Raji (cell line): ENCODE results near the gene YWHAQ.

Experiments used
- POLR2A ChIP-seq: IDR thresholded peaks from 2 replicates; pipeline ENCODE4 v1.6.1; 2011; ENCODE audit warnings: low read depth, low read length, control low read depth; ENCODE audit not compliant: insufficient read depth

YWHAQ gene

DNA sequence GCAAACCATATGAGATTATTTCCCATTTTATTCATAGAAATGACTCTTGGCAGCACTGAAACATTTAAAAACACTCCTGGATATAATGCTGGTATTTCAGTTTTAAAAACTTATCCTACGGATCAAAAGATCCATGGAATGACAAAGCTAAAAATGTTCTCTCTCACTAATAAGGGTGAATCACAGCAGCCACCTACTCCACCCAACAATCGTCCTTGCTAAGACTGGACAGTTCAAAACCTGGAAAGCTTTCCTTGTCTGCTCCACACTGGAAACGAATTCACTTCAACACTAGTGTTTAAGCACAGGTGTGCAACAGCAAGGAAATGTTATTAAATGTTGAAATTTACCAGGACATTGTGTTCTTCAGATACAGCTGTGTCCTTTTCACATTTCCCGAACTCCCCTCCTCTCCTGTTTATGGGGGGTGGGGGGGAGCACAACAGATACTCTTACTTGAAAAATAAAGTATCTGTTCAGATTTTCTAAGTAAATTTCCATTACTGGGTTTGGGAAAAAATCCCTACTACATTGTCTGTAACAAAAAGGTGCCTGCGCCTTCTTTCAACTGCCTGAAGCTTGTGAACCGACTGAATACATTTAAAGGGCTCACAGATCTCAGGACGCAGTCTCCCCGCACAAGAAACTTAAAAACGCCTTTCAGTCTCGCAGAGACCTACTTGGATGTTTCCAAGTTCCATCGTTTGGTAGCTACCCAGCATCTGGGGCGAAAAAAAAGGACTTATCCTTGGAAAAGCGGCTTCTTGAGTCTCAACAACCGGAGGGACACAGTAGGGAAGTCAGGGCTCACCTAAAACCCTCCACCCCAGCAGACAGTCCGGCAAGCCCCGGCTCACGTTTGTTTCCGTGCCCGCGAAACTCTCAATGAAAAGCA lies 1.3 kb downstream of the YWHAQ start:
- TF ChIP-seq POLR2A: no peak

DNA sequence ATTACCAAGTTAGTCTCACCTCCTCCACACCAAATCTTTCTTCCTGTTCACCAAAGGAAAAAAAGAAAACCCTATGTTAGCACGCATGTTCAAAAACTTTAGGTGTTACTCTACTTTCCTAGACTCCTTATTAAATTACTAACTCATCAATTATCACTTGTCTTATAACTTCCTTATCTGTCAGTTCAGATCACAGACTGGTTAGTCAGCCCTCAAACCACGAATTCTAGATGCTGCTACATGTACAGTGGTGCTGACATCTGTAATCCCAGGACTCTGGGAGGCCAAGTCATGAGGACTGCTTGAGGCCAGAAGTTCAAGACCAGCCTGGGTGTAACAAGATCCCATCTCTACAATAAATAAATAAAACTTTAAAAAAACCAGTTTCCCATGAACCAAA lies 3.5 kb downstream of the YWHAQ start:
- TF ChIP-seq POLR2A: no peak

DNA sequence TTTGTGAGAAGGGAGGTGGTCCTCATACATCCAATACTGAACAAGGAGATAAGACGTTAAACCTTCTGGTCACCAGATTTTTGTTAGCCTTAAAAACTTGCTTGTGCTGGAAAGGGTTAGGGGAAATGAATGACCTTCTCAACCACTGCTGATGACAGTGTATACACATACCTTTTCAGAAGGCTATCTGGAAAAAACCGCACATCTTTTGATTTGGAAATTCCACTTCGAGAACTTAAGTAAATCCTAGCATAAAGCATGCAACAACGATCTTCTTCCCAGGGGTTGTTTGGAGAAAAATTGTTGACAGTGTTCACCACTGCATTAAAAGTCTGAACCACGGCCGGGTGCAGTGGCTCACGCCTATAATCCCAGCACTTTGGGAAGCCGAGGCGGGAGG lies 7.6 kb downstream of the YWHAQ start:
- TF ChIP-seq POLR2A: no peak

DNA sequence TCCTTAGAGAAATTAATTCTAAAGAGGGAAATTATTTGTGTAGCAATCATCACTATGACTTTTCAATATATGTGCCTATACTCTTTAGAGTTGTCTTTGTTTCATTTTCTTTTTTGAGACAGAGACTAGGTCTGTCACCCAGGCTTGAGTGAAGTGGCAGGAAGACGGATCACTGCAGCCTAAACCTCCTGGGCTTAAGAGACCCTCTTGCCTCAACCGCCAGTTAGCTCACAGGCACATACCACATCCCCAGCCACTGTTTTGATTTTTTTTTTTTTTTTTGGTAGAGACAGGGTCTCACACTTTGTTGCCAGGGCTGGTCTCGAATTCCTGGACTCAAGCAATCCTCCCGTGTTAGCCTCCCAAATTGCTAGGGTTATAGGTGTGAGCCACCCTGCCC lies 12.4 kb downstream of the YWHAQ start:
- no peak for TF ChIP-seq POLR2A

DNA sequence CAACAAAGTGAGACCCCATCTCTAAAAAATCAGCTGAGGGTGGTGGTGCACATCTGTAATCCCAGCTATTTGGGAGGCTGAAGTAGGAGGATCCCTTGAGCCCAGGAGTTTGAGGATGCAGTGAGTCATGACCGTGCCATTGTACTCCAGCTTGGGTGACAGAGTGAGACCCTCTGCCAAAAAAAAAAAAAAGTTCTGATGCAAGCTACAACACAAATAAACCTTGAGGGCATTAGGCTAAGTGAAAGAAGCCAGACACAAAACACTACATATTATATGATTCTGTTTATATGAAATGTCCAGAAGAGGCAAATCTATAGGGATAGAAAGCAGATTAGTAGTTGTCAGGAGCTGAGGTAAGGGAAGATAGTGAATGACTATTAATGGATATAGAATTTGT lies 13.0 kb downstream of the YWHAQ start:
- TF ChIP-seq POLR2A: no peak

DNA sequence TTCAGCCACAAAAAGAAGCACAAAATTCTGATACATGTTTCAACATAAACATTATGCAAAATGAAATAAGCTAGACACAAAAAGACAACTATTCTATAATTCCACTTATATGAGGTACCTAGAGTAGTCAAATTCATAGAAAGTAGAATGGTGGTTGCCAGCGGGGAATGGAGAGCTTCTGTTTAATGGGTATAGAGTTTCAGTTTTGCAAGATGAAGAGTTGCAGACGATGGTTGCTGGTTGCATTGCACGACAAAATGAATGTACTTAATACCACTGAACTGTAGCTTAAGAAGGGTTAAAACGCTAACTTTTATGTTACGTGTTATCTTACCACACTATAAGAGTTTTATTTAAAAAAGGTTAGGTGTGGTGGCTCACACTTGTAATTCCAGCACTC lies 13.5 kb downstream of the YWHAQ start:
- TF ChIP-seq POLR2A: no peak

DNA sequence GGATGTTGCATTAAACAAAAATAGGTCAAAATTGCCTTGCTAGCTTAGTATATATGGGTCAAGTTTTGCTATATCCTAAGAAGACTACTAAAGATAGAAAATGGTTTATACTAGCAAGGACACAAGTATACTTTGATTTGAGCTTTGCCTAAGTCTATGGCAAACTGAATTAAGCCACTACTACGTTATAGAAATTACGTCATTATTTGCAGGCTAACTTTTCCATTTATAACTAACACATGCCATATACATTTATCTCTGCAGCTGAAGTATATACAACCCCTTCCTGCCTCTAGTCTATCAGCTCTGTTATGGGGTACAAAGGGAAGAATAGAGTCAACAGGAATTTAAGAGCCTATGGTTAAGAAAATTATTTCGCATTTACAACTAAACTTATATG lies 16.2 kb downstream of the YWHAQ start:
- no peak for TF ChIP-seq POLR2A

DNA sequence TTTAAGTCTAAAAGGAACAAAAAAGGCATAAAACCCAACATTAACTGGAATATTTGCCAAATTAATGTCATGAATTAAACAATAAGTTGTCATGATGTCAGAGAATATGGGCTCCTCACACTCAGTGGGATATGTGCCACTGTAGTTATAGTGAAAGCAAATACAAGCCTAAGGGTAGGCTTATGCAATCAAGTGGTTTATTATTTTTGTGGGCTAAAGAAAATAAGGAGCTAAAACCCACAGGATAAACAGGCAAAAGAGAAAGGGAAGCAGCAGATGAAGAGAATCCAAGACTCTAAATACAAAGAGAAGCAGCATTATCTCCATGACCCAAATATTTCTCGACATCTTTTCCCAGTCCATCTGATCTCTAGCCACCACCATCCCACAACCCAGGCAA lies 17.5 kb downstream of the YWHAQ start:
- no peak for TF ChIP-seq POLR2A

DNA sequence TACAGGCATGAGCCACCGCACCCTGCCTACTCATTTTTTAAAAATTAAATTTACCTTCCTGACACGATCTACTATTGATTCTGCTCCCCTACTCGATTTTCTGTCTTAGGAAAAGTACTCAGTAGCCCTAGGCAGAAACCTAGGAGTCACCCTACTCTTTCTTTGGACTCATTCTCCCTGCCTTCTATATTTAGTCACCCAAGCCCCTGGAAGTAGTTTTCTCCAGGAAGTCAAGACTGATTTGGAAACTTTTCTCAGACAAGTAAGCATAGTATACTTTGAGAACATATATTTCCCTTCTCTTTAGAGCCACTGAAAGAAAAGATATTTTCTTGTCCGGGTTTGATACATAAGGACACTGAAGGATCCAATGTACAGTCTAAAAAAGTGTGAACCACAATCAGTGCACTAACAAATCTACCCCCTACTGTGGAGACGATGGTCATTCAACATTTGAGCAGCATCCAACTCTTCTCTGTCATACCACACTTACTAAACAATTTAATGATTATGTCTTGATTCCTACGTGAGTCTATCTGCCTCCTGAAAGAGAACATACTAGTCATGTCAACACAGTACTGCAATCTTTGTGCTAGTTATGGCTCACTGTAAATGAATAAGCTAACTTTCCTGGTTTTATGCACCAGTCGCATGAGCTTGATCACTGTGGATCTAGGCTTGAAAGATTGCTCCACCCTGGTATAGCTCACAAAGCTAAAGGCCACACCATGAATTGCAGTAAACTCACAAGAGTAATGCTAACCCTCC lies 19.8 kb downstream of the YWHAQ start:
- TF ChIP-seq POLR2A: no peak

DNA sequence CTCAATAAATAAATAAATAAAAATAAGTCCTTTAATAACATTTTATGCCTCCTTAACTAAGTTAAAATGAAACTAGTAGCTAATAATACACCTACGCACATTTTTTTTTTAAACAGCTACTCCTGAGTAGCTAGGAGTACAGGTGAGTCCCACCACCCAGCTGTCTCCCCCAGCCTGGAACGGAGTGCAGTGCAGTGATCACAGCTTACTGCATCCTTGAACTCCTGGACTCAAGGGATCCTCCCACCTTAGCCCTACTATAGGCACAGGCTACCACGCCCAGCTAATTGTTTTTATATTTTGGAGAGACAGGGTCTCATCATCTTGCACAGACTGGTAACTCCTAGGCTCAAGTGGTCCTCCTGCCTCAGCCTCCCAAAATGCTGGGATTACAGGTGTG lies 28.4 kb downstream of the YWHAQ start:
- TF ChIP-seq POLR2A: no peak

DNA sequence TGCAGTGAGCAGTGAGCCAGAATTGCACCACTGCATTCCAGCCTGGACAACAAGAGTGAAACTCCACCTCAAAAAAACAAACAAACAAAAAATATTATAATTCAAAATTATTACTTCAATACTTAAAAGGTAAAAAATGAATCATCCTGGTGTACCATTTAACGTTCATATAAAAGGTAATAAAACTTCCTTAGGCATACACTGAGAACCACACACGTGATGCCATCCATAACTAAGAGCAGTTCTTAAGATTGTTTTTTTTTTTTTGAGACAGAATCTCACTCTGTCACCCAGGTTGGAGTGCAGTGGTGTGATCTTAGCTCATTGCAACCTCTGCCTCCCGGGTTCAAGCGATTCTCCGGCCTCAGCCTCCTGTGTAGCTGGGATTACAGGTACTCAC lies 29.4 kb downstream of the YWHAQ start:
- TF ChIP-seq POLR2A: no peak

DNA sequence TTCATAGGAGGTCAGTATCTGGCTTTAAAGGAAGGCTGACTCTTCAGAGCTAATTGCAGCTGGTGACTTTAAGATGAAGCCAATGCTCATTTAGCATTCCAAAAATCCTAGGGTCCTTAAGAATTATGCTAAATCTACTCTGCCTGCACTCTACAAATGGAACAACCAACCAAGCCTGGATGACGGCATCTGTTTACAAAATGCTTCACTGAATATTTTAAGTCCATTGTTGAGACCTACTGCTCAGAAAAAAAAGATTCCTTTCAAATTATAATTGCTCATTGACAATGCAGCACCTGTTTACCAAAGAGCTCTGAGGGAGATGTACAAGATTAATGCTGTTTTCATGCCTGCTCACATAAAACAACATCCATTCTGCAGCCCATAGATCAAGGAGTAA lies 31.4 kb downstream of the YWHAQ start:
- no peak for TF ChIP-seq POLR2A

DNA sequence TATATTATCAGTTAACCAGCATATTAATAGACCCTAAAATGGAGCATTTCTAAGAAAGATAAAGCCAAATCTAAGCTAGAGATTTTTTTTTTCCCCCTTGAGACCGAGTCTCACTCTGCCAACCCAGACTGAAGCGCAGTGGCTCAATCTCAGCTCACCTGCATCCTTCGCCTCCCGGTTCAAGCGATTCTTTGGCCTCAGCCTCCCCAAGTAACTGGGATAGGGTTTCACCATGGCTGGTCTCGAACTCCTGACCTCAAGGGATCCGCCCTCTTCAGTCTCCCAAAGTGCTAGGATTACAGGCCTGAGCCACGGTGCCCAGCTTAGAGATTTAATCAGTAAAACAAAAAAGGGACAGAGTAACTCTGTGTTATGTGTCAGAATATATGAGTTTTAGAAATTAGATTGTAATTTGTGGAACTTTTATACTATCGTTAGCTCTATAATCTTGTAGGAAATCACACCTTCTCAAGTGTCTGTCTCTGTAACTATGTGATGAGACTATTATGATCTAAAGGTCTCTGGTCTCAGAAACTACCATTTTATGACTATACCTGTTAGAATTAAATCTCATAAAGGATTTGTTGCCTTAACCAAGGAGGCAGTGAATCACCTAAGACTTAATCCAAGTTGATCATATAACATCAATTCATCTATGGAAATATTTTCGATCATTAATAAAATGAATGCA lies 34.0 kb downstream of the YWHAQ start:
- no peak for TF ChIP-seq POLR2A

DNA sequence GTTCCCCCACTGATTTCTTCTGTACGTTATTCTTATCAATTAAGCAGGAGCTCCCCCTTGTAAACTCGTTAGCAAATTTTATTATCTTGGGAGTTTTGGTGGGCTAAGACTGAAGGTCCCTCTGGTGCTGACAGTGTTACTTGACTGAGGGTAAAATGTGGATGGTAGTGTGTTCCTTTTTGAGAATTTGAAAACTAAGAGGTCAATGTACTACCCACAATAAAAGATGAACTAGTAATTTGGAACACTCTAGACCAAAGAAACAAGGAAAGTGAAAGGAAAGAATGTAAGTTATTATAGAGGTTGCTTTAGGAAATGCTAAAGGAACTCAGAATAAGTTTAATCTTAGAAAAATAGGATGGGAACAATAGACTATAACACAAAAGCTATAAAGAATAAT lies 35.1 kb downstream of the YWHAQ start:
- no peak for TF ChIP-seq POLR2A

DNA sequence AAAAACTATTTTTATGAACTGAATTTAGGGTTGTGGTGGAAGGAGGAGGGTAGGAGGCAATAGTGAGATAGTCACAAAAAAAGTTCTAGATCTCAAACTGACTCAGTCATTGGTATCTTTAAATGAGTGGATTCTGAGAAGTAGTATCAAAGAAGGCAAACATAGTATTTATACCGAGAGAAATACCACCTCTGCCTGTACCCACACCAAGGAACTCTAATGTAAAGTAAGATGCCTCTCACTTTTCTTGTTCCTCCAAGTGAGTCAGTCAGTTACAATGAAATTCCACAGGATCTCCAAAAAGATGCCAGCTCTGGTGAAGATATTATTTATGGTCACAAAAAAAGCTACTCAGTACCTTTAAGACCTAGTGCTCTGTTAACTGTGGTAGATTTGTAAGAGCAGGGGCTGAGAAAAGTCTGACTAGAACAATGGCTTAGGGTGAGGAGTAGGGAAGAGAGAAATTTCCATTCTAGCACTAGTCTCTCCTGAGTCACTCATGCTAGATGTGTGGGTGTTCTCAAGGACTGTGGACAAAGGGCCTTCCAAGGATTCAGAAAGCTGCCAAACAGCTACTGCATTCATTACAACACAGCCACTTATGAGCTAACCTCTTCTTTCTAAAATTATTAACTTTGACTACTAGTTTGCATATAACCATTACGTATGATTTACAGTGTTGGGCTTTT lies 36.3 kb downstream of the YWHAQ start:
- TF ChIP-seq POLR2A: no peak

DNA sequence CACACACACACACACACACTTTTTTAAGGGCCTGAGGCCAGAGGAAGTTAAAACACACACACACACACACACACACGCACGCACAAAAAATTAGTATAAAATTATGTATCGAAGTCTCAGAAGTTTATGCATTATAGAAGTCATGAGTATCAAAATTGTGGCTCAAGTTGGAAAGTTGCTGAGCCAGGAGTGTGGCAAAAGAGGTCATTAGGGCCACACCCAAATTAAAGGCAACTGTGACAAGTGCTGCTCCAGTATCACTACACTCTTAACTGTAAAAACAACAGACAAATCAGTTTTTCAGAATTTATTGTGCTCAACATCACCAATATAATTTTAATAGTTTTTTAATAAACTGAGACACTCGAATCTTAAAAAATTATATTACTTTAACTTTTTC lies 36.9 kb downstream of the YWHAQ start:
- TF ChIP-seq POLR2A: no peak

DNA sequence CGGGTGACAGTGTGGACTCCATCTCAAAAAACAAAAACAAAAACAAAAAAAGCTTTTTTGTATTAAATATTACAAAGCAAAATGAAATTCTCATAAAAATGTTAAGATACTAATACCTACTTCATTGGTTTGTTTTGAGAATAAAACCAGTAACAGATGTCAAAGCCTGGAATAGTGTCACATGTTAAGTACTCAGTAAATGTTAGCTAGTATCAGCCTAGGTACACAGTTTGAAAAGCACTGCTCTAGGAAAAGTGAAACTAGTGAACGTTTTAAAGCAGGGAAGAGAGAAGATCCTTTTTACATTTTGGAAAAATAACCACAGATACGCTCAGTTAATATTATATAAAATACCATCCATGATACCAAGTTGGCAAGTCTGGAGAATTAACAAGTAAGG lies 38.1 kb downstream of the YWHAQ start:
- no peak for TF ChIP-seq POLR2A
